HG03442 (cell line): ENCODE data around the gene TMEM123.
"Not testable (repeated sequence)": the region's sequence is repeated elsewhere in the genome, so short reads cannot be mapped to it uniquely, and the experiment has no call there.

ENCODE experiments used
- ATAC-seq: cut with Tn5 transposase; IDR thresholded peaks from one replicate; pipeline ENCODE4 v1.9.1; 2021; ENCODE audit warnings: mild to moderate bottlenecking, moderate library complexity; ENCODE audit not compliant: unreplicated experiment

The TMEM123 gene

GRCh38 chr11:102449651-102450570 is 2.7 kb downstream of the TMEM123 start:
- no peak for ATAC-seq

DNA sequence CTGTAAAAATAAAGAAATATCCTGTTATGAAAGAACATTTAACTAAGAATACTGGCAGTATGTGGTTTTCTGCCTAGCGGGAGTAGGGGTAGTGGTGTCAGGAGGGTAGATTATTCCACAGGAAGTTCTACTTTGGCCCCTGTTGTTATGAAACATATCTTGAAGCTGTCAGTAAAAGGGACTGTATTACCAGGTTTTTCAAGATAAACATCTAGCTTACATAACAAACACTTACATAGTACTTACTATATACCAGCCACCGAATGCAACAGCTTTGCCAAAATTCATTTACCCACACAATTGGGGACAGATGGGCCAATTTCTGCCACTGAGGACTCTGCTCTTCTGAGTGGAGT is 3.7 kb downstream of the TMEM123 start:
- no peak for ATAC-seq

- ATAC-seq: no peak
These were observed 4.4 kb downstream of the TMEM123 start for GRCh38 chr11:102447941-102448868.

DNA sequence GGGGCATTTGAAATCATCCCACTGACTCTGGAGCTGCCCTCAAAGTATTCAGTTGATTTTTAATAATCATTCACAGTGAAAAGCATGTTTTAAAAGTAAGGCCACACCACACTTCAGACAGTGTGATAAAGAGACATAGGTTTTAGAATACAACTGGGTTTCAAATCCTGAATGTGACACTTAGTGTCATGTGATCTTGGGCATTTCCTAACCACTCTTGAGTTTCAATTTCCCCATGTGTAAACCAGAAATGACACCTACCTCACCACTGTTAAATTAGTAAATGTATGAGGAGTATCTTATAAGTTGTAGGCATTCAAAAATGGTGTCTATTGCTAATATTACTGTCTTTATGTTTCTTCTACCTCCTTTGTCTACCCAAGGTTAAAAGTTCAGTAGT is 5.4 kb downstream of the TMEM123 start:
- ATAC-seq: peak; percentile 32

- no peak for ATAC-seq
These were observed 6.0 kb downstream of the TMEM123 start for GRCh38 chr11:102446606-102447005.

GRCh38 chr11:102444693-102445092 is 7.9 kb downstream of the TMEM123 start:
- not testable (repeated sequence) for ATAC-seq

- not testable (repeated sequence) for ATAC-seq
These were observed 8.4 kb downstream of the TMEM123 start for GRCh38 chr11:102444142-102444541.

DNA sequence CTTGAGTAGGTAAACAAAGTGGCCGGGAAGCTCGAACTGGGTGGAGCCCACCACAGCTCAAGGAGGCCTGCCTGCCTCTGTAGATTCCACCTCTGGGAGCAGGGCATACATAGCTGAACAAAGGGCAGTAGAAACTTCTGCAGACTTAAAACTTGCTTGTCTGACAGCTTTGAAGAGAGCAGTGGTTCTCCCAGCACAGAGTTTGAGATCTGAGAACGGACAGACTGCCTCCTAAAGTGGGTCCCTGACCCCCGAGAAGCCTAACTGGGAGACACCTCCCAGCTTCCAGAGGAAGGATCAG is 13.6 kb downstream of the TMEM123 start:
- ATAC-seq: not testable (repeated sequence)

GRCh38 chr11:102438311-102439062 is 14.1 kb downstream of the TMEM123 start:
- ATAC-seq: no peak

DNA sequence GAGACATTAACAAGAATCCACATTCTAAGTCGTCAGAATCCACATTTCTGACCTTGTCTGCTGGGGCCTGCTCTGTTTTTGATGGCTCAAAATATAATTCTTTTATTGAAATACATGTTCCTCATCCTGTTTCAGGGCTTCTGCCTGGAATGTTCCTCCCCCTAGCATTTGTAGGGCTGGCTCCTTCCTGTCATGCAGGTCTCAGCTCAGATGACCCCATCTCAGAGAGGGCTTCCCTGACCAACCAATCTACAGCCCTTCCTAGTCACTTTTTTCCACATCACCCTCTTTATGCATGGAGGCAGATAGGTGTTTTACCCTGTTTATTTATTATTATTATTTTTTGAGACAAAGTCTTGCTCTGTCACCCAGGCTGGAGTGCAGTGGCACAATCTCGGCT is 14.8 kb downstream of the TMEM123 start:
- no peak for ATAC-seq

DNA sequence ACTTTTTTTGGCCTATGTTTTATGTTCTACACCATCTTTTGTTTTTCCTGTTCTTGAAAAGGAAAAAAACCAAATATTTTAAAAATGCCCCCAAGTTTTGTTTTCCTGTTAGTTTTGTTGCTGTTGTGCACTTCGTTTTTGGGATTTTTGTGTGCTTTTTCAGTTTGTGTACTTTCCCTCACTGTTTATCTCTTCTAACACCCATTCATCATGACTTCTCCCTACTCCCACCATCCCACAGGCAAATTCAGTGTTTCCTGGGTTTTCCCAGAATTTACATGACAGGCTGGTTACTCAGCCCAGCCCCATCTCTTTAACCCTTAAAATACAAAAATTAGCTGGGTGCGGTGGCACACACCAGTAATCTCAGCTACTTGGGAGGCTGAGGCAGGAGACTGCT is 15.6 kb downstream of the TMEM123 start:
- no peak for ATAC-seq

DNA sequence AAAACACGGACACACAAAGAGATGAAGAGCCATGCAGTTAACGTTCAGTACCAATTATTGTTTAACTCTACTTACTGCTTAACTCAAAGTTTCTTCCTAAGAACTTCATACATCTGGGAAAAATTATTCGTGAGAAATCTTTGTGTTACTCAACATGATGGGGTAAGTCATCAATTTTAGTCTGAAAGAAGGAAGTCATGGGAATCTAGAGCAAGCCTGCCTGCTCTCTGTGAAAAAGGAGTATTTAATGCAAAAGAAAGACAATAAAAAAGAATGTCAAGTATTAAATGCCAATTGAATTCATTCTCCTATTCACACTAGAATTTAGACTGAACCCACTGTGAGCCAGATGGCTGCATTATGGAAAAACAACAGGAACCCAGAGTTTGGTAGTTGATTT is 16.0 kb downstream of the TMEM123 start:
- ATAC-seq: no peak

DNA sequence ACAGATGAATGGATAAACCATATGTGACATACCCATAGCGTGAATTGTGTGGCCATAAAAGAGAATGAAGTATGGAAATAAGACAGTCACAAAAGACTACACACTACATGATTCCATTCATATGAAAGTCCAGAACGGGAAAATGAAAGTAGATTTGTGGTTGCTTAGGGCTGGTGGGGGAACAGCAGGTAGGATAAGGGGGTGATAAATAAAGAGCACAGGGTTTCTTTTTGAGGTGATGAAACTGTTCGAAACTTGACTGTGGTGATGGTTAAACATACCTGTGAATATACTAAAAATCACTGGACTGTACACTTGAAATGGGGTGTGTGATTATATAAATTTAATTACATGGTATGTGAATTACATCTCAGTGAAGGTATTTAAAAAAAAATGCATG is 16.9 kb downstream of the TMEM123 start:
- ATAC-seq: no peak

- not testable (repeated sequence) for ATAC-seq
These were observed 19.0 kb downstream of the TMEM123 start for GRCh38 chr11:102433571-102433970.

- not testable (repeated sequence) for ATAC-seq
These were observed 20.0 kb downstream of the TMEM123 start for GRCh38 chr11:102432560-102432959.

DNA sequence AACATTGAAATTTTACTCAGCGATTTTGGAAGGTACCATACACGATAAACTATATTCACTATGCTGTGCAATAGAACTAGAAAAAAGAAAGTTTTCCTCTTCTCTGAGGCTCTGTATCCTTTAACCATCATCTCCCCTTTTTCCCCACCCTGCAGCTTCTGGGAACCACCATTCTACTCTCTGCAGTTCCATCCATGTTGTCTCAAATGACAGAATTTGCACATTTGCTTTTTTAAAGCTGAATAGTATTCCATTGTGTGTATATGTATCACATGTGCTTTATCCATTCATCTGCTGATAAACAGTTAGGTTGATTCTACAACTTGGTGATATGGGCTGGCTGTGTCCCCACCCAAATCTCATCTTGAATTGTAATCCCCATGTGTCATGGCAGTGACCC is 21.2 kb downstream of the TMEM123 start:
- ATAC-seq: no peak

- peak; percentile 89 for ATAC-seq
These were observed 22.3 kb downstream of the TMEM123 start for GRCh38 chr11:102430158-102430836.

- no peak for ATAC-seq
These were observed 22.9 kb downstream of the TMEM123 start for GRCh38 chr11:102429691-102430090.

GRCh38 chr11:102429226-102429625 is 23.3 kb downstream of the TMEM123 start:
- no peak for ATAC-seq

DNA sequence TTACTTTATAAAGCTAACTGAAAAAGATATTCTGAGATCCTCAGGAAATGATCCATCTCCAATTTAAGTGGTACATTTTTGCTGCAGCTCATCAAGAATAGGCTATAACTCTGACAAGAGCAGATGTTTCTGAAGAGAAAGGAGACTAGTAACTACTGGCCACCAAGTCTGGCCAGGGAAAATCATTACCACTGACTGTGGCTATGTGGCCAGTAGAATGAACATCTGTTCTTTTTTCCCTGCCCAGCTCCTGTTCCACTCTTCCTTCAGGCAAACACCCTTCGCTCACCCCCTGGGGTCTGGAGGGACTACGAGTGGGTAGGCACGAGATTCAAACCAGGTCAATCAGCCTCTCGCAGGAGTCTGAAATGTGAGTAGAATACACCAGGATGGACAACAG is 23.9 kb downstream of the TMEM123 start:
- no peak for ATAC-seq

DNA sequence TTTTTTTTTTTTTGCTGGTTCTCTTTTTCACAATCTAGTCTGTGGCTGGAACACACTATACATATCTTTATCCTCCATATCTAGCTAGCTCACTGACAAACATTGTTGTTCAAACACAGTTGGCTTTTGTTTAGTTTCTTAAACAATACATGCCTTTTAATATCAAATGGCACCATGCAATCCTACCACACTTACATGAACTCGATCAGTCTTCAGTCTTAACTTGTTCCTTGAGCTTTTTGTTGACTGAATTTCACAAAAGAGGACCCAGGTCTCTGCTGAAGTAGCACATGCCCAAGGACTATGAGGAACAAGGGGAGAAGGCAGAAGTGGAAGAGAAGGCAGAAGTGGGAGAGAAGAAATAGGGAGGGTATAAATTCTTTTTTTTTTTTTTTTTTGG is 25.5 kb downstream of the TMEM123 start:
- no peak for ATAC-seq
